T-helper 2 cell treated with Interferon-gamma antibody and Interleukin-4, amounts not matched to agents 5 μg/mL and 100 μg/mL, for 36 hours (primary cell): ENCODE results near the gene SNX14.
"Not testable (repeated sequence)": the region's sequence is repeated elsewhere in the genome, so short reads cannot be mapped to it uniquely, and the experiment has no call there.

ENCODE experiments used
- DNase-seq: peaks from one replicate; pipeline ENCODE4 v3.0.0; 2021; ENCODE audit warnings: low spot score
- H3K27ac Mint-ChIP-seq: one replicate; pipeline ENCODE4 v1.8.0; 2021; ENCODE audit warnings: mild to moderate bottlenecking, mixed read lengths
- H3K27me3 Mint-ChIP-seq: one replicate; pipeline ENCODE4 v1.8.0; 2021; ENCODE audit warnings: low read depth, mixed read lengths
- H3K36me3 Mint-ChIP-seq: one replicate; pipeline ENCODE4 v1.8.0; 2021; ENCODE audit warnings: low read depth, mixed read lengths
- H3K4me1 Mint-ChIP-seq: one replicate; pipeline ENCODE4 v1.8.0; 2021; ENCODE audit warnings: low read depth, mixed read lengths
- H3K4me3 Mint-ChIP-seq: one replicate; pipeline ENCODE4 v1.8.0; 2022; ENCODE audit warnings: mild to moderate bottlenecking, moderate library complexity, mixed read lengths
- H3K9me3 Mint-ChIP-seq: one replicate; pipeline ENCODE4 v1.8.0; 2021; ENCODE audit warnings: mixed read lengths

SNX14 gene

DNA sequence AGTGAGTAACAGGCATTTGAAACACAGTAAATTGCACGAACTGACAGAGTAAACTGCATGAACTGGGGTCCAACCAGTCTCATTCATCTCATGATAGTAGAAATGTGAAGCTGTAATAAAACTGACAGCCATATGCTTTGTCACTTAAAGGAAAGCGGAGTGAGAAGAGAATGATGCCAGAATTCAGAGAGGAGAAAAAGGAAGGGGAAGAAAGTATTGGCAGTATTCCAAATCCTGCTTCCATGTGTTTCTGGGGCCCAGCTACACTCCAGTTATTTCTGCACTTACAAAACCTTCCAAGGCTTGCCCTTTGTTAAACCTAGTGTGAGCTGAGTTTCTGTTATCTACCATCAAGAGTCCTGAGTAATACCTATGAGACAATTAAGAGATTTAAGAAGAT is 17.2 kb downstream of the SNX14 start:
- H3K4me3 Mint-ChIP-seq, result no peak overlapping the region
- DNase-seq, result no peak
- H3K27me3 Mint-ChIP-seq, result no peaks in the 10 kb centered on the region
- no peak overlapping the region for H3K27ac Mint-ChIP-seq
- H3K4me1 Mint-ChIP-seq, result peaks cover 16% of the 10 kb centered on the region
- H3K9me3 Mint-ChIP-seq, result peaks cover 1% of the 10 kb centered on the region
- peaks cover 22% of the 10 kb centered on the region for H3K36me3 Mint-ChIP-seq

DNA sequence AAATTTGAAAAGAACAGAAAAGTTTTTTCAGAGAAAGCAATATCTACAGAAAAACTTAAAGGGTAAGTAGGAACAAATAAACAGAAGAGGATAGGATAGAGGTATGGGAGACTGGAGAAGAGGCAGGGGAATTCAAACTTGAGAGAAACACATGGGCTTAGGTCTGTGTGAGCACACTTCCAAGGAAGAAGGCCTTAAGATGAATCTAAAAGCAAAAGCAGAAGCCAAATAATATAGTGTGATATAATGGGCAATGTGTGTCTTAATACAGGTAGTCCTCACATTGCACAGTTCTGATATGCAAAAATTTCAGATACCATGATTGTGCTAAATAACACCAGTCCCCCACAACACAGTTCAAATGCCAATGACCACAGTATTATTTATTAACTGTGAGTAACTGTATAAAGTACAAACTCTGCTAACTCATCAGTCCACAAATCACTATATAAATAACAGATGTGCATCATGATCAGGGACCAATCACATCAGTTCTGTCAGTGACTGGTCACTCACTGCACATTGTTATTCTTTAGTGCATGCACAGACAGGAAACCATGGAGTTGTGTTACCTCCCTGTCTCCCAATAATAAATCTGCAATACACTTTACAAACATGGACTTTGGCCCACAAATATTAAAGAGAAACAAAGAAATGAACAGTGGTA is 18.6 kb downstream of the SNX14 start:
- Mint-ChIP-seq H3K4me1 (peaks cover 8% of the 10 kb centered on the region), H3K27ac (no peak overlapping the region), H3K4me3 (no peak overlapping the region), H3K36me3 (peaks cover 23% of the 10 kb centered on the region), H3K9me3 (no peaks in the 10 kb centered on the region), H3K27me3 (no peaks in the 10 kb centered on the region)
- no peak for DNase-seq

DNA sequence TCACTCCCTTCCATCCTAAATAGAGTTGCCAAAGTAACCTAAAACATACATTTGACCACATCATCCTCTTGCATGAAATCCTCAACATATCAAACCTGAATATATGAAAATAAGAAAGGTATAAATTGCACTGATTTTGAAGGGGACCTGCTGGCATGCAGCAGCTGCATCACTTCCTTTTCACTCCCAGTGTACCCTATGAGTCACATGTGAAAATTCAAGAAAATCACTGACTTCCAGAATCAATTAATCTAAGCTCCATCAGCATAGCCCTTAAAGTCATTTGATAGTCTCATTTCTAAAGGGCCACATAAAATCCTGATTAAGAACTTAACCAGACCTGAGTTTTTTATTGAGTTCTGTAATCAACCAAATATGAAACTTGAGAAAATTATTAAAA is 24.3 kb downstream of the SNX14 start:
- Mint-ChIP-seq H3K4me3 (no peak overlapping the region), H3K4me1 (peaks cover 6% of the 10 kb centered on the region), H3K9me3 (peaks cover 1% of the 10 kb centered on the region), H3K27ac (no peak overlapping the region), H3K27me3 (no peaks in the 10 kb centered on the region), H3K36me3 (peaks cover 46% of the 10 kb centered on the region)
- DNase-seq, result no peak

DNA sequence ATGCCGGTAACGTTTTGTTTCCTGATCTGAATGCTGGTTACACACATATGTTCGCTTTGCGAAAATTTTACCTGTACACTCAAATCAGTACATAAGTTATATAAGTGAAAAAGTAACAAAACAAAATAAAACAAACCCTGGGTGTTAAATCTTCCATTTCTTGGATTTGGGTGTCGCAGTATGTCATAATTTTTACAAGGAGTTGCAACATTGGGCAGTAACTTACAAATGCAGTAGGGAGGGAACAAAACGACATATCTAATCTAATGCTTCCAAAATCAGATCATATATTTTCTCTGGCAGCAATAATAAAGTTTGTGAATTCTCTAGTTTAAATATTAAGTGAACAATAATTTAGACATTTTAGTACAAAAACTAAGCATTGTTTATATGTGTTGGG is 25.2 kb downstream of the SNX14 start:
- Mint-ChIP-seq H3K4me3 (no peak overlapping the region), H3K9me3 (peaks cover 3% of the 10 kb centered on the region), H3K36me3 (peaks cover 53% of the 10 kb centered on the region), H3K27me3 (no peaks in the 10 kb centered on the region), H3K4me1 (peaks cover 6% of the 10 kb centered on the region), H3K27ac (no peak overlapping the region)
- DNase-seq, result no peak

DNA sequence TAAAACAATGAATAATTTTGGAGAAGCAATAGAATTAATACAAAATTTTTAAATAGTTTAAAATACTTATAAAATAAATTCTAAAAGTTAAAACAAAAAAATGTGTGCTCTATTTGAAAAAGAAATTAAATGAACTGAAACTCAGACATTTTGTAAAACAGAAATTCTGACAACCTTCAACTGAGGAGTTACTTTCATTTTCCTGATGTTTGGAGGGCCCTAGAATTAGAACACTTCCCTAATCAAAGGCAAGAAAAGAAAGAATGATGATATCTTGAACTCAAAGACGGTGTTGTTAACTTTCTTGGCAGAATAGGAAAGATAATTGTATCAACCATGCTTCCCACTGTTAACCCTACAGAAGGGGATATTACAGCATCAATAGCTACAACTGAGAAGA is 27.9 kb downstream of the SNX14 start:
- DNase-seq, result no peak
- Mint-ChIP-seq H3K27ac (no peak overlapping the region), H3K4me1 (peaks cover 6% of the 10 kb centered on the region), H3K27me3 (no peaks in the 10 kb centered on the region), H3K36me3 (peaks cover 48% of the 10 kb centered on the region), H3K9me3 (peaks cover 3% of the 10 kb centered on the region), H3K4me3 (no peak overlapping the region)

DNA sequence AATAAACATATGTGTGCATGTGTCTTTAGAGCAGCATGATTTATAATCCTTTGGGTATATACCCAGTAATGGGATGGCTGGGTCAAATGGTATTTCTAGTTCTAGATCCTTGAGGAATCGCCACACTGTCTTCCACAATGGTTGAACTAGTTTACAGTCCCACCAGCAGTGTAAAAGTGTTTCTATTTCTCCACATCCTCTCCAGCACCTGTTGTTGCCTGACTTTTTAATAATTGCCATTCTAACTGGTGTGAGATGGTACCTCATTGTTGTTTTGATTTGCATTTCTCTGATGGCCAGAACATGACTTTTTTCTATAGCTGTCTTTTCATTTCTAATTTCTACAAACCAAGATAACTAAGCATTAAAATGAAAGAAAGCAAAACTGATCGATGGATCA is 29.4 kb downstream of the SNX14 start:
- not testable (repeated sequence) for H3K4me1 Mint-ChIP-seq, DNase-seq, H3K4me3 Mint-ChIP-seq, H3K27ac Mint-ChIP-seq, H3K27me3 Mint-ChIP-seq, H3K9me3 Mint-ChIP-seq
- peaks cover 47% of the 10 kb centered on the region for H3K36me3 Mint-ChIP-seq

DNA sequence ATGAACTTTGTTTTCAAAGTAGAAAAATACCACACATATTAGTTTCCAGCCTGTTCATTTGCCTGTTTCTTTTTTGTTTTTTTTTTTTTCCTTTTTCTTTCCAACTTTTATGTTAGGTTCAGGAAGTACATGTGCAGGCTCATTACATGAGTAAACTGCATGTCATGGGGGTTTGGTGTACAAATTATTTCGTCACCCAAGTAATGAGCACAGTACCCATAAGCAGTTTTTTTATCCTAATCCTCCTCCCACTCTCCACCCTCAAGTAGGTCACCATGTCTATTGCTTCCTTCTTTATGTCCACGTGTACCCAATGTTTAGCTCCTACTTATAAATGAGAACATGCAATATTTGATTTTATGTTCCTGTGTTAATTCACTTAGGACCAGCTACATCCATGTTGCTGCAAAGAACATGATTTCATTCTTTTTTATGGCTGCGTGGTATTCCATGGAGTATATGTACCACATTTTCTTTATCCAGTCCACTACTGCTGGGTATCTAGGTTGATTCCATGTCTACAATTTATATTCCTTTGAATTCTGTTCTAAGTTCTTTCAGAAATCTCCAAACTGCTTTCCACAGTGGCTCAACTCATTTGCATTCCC is 31.8 kb downstream of the SNX14 start:
- Mint-ChIP-seq H3K9me3 (peaks cover 3% of the 10 kb centered on the region), H3K27ac (no peak overlapping the region), H3K4me3 (no peak overlapping the region), H3K4me1 (peaks cover 4% of the 10 kb centered on the region), H3K36me3 (peaks cover 42% of the 10 kb centered on the region), H3K27me3 (no peaks in the 10 kb centered on the region)
- DNase-seq, result no peak

DNA sequence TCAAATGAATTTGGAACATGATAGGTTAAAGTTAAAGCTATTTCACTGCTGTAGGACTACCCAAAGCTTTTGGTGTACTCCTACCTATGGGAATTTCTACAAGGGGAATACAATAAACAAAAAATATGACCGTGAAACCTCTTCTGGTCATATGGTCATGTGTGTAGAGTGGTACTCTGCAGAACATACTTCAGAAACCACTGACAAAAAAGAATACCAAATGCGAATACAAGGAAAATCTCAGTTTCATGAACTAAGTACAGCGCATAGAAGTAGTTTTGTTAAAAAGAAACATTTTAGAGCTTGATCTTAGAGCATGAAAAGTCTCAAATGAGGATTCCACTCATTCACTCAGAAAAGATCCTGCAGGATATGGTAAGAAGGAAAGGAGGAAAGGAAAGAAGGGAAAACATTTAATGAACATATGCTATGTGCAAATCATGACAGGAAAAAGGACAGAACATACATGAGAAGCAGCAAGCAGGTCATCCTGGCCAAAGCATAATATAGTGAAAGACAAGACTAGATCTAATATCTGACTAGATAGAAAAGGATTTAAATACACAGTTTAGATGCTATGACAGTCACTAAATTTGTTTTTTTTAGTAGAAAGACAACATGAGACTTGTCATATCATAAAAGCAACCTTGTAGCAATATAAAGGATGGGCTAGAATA is 36.5 kb downstream of the SNX14 start:
- Mint-ChIP-seq H3K4me1 (no peaks in the 10 kb centered on the region), H3K27me3 (no peaks in the 10 kb centered on the region), H3K9me3 (no peaks in the 10 kb centered on the region), H3K27ac (no peak overlapping the region), H3K36me3 (peaks cover 24% of the 10 kb centered on the region), H3K4me3 (no peak overlapping the region)
- no peak for DNase-seq

DNA sequence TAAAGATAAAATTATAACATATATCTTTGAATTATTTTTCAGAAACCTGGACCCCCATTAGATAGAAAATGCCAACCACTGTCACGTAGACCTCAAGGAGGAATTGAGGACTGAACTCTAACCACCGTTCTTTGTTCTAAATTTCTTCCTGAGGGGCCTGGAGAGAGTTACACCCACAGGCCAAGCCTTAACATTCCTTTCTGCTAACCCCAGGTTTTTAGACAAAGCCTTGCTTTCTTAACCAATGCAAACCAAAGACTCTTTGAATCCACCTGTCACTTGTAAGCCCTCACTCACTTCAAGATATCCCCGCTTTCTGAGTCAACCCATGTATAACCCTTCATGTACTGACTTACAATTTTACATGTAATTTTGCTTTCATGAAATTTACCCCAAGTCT is 41.0 kb downstream of the SNX14 start:
- Mint-ChIP-seq H3K36me3 (peaks cover 18% of the 10 kb centered on the region), H3K4me1 (peaks cover 2% of the 10 kb centered on the region), H3K27me3 (no peaks in the 10 kb centered on the region), H3K4me3 (no peak overlapping the region), H3K27ac (no peak overlapping the region), H3K9me3 (peaks cover 4% of the 10 kb centered on the region)
- no peak for DNase-seq

DNA sequence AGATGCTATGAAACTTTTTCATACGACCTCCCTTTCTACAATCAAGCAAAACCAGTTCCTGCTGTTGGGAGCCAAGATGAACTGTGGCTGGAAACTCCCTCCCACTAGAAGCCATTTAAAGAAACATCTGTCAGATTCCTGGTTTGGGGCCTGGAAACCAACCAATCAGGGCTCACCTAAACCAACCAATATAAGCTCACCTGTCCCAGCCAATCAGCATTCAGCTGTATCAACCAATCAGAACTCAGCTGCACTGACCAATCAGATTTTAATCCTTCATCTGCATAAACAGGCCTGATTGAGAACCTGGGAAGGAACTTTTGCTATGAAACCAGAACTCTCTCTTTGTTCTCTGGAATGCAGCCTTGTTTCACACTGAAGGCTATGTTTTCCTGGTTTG is 42.4 kb downstream of the SNX14 start:
- H3K9me3 Mint-ChIP-seq, result peaks cover 5% of the 10 kb centered on the region
- no peak overlapping the region for H3K27ac Mint-ChIP-seq
- DNase-seq, result no peak
- H3K36me3 Mint-ChIP-seq, result peaks cover 22% of the 10 kb centered on the region
- no peak overlapping the region for H3K4me3 Mint-ChIP-seq
- H3K4me1 Mint-ChIP-seq, result peaks cover 2% of the 10 kb centered on the region
- H3K27me3 Mint-ChIP-seq, result no peaks in the 10 kb centered on the region

DNA sequence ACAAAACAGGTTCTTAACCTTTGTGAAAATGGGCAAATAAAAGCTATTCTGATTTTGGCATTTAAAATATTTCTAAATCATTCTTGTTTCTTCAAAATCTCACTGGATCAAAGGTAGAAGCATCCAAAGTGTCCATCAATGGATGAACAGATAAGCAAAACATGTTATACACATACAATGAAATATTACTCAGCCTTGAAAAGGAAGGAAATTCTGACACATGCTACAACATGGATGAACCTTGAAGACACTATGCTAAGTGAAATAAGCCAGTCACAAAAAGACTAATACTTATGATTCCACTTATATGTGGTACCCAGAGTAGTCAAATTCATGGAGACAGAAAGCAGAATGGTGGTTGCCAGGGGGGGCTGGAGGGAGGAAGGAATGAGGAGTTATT is 45.9 kb downstream of the SNX14 start:
- no peak overlapping the region for H3K4me3 Mint-ChIP-seq
- H3K27me3 Mint-ChIP-seq, result no peaks in the 10 kb centered on the region
- no peak overlapping the region for H3K27ac Mint-ChIP-seq
- peaks cover 5% of the 10 kb centered on the region for H3K9me3 Mint-ChIP-seq
- peaks cover 2% of the 10 kb centered on the region for H3K4me1 Mint-ChIP-seq
- DNase-seq, result no peak
- peaks cover 29% of the 10 kb centered on the region for H3K36me3 Mint-ChIP-seq

DNA sequence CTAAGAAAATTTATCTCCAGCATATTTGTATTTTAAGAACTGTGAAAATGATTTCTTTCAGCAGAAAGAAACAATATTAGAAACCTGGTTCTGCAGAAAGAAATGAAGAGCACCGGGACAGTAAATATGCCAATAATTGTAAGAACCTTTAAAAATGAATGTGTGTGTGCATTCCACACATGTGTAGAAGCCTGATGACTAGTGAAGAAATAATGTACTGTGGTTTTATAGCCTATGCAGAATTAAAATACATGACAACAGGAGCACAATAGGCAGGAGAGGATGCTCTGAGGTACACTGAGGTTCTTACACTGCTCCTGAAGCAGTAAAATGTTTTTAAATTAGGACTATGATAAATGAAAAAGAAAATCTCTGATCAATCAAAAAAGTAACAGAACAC is 48.9 kb downstream of the SNX14 start:
- Mint-ChIP-seq H3K27ac (no peak overlapping the region), H3K4me1 (no peaks in the 10 kb centered on the region), H3K4me3 (no peak overlapping the region), H3K36me3 (peaks cover 26% of the 10 kb centered on the region), H3K9me3 (peaks cover 5% of the 10 kb centered on the region), H3K27me3 (no peaks in the 10 kb centered on the region)
- DNase-seq, result no peak

DNA sequence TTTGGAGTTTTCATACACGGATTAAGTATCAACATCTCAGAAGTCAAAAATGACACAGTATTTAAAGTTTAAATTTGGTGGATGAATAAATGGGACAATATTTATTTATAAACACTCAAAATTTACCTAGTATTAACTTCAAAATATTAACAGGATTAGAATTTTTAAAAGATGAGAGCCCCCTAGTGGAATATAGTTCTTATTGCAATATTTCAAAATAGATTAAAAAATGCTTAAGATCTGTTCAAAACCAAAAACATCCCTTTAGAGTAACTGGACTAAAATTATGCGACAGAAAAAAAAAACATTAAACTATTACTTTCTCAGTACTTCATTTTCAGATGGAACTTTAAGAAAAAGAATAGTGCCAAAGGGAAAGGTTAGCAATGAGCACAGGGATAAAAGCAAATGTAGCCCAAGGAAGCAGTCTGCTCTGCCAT is 56.6 kb downstream of the SNX14 start:
- no peaks in the 10 kb centered on the region for H3K9me3 Mint-ChIP-seq
- H3K27me3 Mint-ChIP-seq, result no peaks in the 10 kb centered on the region
- no peak for DNase-seq
- peaks cover 10% of the 10 kb centered on the region for H3K36me3 Mint-ChIP-seq
- peaks cover 1% of the 10 kb centered on the region for H3K4me1 Mint-ChIP-seq
- H3K4me3 Mint-ChIP-seq, result no peak overlapping the region
- H3K27ac Mint-ChIP-seq, result no peak overlapping the region

DNA sequence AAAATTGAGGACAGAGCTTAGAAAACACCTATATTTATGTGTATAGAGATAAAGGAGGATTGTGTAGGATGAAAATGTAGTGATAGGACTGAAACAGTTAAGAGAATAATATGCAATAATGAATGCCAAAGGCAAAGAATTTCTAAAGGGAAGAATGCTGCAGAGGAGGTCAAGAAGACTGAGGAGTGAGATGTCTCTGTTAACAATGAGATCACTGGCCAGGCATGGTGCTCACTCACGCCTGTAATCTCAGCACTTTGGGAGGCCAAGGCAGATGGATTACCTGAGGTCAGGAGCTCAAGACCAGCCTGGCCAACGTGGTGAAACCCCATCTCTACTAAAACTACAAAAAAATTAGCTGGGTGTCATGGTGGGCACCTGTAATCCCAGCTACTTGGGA is 69.4 kb downstream of the SNX14 start:
- DNase-seq, H3K27me3 Mint-ChIP-seq, H3K4me3 Mint-ChIP-seq, H3K9me3 Mint-ChIP-seq, H3K4me1 Mint-ChIP-seq, H3K27ac Mint-ChIP-seq: not testable (repeated sequence)
- peaks cover 33% of the 10 kb centered on the region for H3K36me3 Mint-ChIP-seq
